ENCODE results near the gene LRRC7. TPM values are rescaled to one million over a fixed set of nuclear protein-coding genes. Genes with fewer than 3 reads are reported as not detected.

LRRC7 gene
- polyA plus RNA-seq, 1 experiment: 0.22 TPM

GRCh38 chr1:69651656-69652055 lies 83.9 kb downstream of the LRRC7 start:
- CTCF ChIA-PET: no interaction called here
- no peak overlapping the region for H3K4me3 ChIP-seq (ENCODE audit: low read depth, low read length)
- DNase-seq (ENCODE audit: low read depth): no peak
- H3K27me3 ChIP-seq (ENCODE audit: control insufficient read depth, insufficient read depth, low read length): no peaks in the 10 kb centered on the region
- no peaks in the 10 kb centered on the region for H3K36me3 ChIP-seq (ENCODE audit: control insufficient read depth, insufficient read depth, low read length)
- POLR2A ChIA-PET: no interaction called here
- TF ChIP-seq, protein P1, sequence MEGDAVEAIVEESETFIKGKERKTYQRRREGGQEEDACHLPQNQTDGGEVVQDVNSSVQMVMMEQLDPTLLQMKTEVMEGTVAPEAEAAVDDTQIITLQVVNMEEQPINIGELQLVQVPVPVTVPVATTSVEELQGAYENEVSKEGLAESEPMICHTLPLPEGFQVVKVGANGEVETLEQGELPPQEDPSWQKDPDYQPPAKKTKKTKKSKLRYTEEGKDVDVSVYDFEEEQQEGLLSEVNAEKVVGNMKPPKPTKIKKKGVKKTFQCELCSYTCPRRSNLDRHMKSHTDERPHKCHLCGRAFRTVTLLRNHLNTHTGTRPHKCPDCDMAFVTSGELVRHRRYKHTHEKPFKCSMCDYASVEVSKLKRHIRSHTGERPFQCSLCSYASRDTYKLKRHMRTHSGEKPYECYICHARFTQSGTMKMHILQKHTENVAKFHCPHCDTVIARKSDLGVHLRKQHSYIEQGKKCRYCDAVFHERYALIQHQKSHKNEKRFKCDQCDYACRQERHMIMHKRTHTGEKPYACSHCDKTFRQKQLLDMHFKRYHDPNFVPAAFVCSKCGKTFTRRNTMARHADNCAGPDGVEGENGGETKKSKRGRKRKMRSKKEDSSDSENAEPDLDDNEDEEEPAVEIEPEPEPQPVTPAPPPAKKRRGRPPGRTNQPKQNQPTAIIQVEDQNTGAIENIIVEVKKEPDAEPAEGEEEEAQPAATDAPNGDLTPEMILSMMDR (IDR thresholded peaks at IDR 0.05; ENCODE audit: insufficient read depth, low read depth, low read length): no peak

DNA sequence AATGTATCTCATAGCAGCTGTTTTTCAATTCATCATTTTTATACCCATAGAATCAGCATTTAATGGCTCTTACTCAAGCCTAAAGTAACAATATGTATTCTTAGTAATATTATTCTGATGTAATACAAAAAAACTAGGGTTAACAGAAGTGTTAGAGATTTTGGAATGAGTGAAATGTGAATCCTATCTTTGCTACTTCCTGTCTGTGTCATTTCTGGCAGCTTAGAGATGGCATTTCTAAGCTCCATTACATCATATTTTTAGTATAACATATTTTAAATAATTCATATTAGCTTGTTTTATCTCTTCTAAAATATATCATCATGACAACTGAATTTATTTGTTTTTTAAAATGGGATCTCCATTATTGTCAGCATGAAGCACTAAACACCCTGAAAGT lies 90.2 kb downstream of the LRRC7 start:
- no peak for DNase-seq (ENCODE audit: low read depth)
- ChIA-PET CTCF (no interaction called here), POLR2A (no interaction called here)
- TF ChIP-seq, protein P1 (IDR thresholded peaks at IDR 0.05; ENCODE audit: insufficient read depth, low read depth, low read length): no peak
- H3K27me3 ChIP-seq (ENCODE audit: control insufficient read depth, insufficient read depth, low read length): no peaks in the 10 kb centered on the region
- H3K4me3 ChIP-seq (ENCODE audit: low read depth, low read length): no peak overlapping the region
- no peaks in the 10 kb centered on the region for H3K36me3 ChIP-seq (ENCODE audit: control insufficient read depth, insufficient read depth, low read length)

DNA sequence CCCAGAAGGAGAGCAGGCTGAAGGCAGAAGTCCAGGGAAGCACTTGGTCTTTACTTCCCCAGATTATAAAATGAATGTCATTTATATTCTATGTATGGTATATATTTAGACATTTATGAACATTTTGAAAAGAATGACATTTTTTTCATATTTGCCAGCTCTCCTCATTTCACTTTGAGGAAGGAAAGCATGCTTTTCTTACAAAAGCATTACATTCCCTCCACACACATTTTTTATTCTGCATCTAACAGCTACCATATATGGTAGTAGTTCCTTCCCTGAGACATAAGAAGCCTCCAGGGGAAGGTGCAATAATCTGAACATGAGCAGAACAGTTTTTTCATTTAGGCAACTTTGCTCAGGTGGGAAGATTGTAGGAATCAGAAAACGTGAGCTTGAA lies 94.0 kb downstream of the LRRC7 start:
- Histone ChIP-seq H3K36me3 (ENCODE audit: control insufficient read depth, insufficient read depth, low read length) (no peaks in the 10 kb centered on the region), H3K27me3 (ENCODE audit: control insufficient read depth, insufficient read depth, low read length) (no peaks in the 10 kb centered on the region), H3K4me3 (ENCODE audit: low read depth, low read length) (no peak overlapping the region)
- TF ChIP-seq, protein P1 (IDR thresholded peaks at IDR 0.05; ENCODE audit: insufficient read depth, low read depth, low read length): no peak
- no peak for DNase-seq (ENCODE audit: low read depth)
- POLR2A ChIA-PET: no interaction called here
- CTCF ChIA-PET: no interaction called here

- Histone ChIP-seq H3K36me3 (ENCODE audit: control insufficient read depth, insufficient read depth, low read length) (no peaks in the 10 kb centered on the region), H3K27me3 (ENCODE audit: control insufficient read depth, insufficient read depth, low read length) (no peaks in the 10 kb centered on the region), H3K4me3 (ENCODE audit: low read depth, low read length) (no peak overlapping the region)
- ChIA-PET CTCF (no interaction called here), POLR2A (no interaction called here)
- TF ChIP-seq, protein P1 (IDR thresholded peaks at IDR 0.05; ENCODE audit: insufficient read depth, low read depth, low read length): no peak
- DNase-seq (ENCODE audit: low read depth): no peak
Observed at GRCh38 chr1:69662321-69662720, 94.6 kb downstream of the LRRC7 start.

- Histone ChIP-seq H3K36me3 (ENCODE audit: control insufficient read depth, insufficient read depth, low read length) (no peaks in the 10 kb centered on the region), H3K4me3 (ENCODE audit: low read depth, low read length) (no peak overlapping the region), H3K27me3 (ENCODE audit: control insufficient read depth, insufficient read depth, low read length) (no peaks in the 10 kb centered on the region)
- ChIA-PET CTCF (no interaction called here), POLR2A (no interaction called here)
- no peak for DNase-seq (ENCODE audit: low read depth)
- TF ChIP-seq, protein P1 (IDR thresholded peaks at IDR 0.05; ENCODE audit: insufficient read depth, low read depth, low read length): no peak
Observed at GRCh38 chr1:69671363-69672010, 103.8 kb downstream of the LRRC7 start.
